K562 (cell line): Measurements from ENCODE around the gene TMEM41A. TPM values are rescaled to one million over a fixed set of nuclear protein-coding genes. Genes with fewer than 3 reads are reported as not detected.

Source experiments
- GATAD2B ChIP-seq: fragments of 450-650 bp; IDR thresholded peaks from 2 replicates; pipeline ENCODE4 v1.6.1; 2017; ENCODE audit warnings: mild to moderate bottlenecking, borderline replicate concordance
- LCOR ChIP-seq: sonication (generic); formaldehyde crosslinking; IDR thresholded peaks from 2 replicates; pipeline ENCODE4 v1.8.0; 2022; ENCODE audit warnings: mild to moderate bottlenecking, missing genetic modification reagents
- MXD1 ChIP-seq: fragments of 250-450 bp; sonication (Bioruptor Pico); IDR thresholded peaks from 2 replicates; pipeline ENCODE4 v1.8.0; 2021; ENCODE audit warnings: borderline replicate concordance, mild to moderate bottlenecking, moderate library complexity; ENCODE audit not compliant: poor library complexity, severe bottlenecking
- SETDB1 ChIP-seq: IDR thresholded peaks from one replicate; pipeline ENCODE4 v1.6.1; 2012; ENCODE audit warnings: low read length, control low read depth, inconsistent platforms
- YY1 ChIP-seq, 3 experiments: IDR thresholded peaks; 2 replicates each; pipeline ENCODE4 v1.6.1; 2011; ENCODE audit warnings: low read length in 2 of 3, mild to moderate bottlenecking in 2 of 3, moderate library complexity in 2 of 3, borderline replicate concordance in 1 of 3, control low read depth in 1 of 3, low read depth in 1 of 3; ENCODE audit not compliant: insufficient read depth in 3 of 3, insufficient replicate concordance in 2 of 3, control insufficient read depth in 1 of 3, insufficient read length in 1 of 3; ENCODE audit errors: extremely low read depth in 1 of 3
- ZBTB9 ChIP-seq: fragments of 450-650 bp; formaldehyde crosslinking; IDR thresholded peaks from 2 replicates; pipeline ENCODE4 v1.4.0; 2020; ENCODE audit warnings: mild to moderate bottlenecking, moderate library complexity
- ZNF174 ChIP-seq: fragments of 250-450 bp; sonication (Bioruptor Pico); IDR thresholded peaks from 2 replicates; pipeline ENCODE4 v1.4.0; 2020; ENCODE audit warnings: mild to moderate bottlenecking
- ZNF280B ChIP-seq: fragments of 250-450 bp; sonication (Bioruptor Pico); IDR thresholded peaks from 2 replicates; pipeline ENCODE4 v1.5.1; 2021; ENCODE audit warnings: mild to moderate bottlenecking
- ZNF695 ChIP-seq: fragments of 450-650 bp; formaldehyde crosslinking; IDR thresholded peaks from 2 replicates; pipeline ENCODE4 v1.4.0; 2020; ENCODE audit warnings: mild to moderate bottlenecking, moderate library complexity
- polyA plus RNA-seq, 8 experiments: library from polyadenylated mRNA; depleted of rRNA in 4 of 8; stranded (reverse) in 5 of 8; unstranded in 3 of 8; fragments of >200 nt; fragmentation: Nextera tagmentation in 2 of 8; fragmentation: Illumina TruSeq in 1 of 8; extraction: Ambion mirVana in 2 of 8; extraction: Trizol in 1 of 8; gene quantifications; 2 replicates each; pipeline versions ENCODE4 v1.2.1 to v1.2.3, GENCODE V29; 2011 to 2014; ENCODE audit warnings: inconsistent platforms in 1 of 8, missing spikeins in 1 of 8
- total RNA-seq, 7 experiments: library from RNA; depleted of rRNA in 6 of 7; stranded (reverse); fragments of >200 nt in 6 of 7; fragmentation: Illumina TruSeq in 2 of 7; extraction: Trizol in 2 of 7; gene quantifications; 2 replicates each; pipeline versions ENCODE4 v1.2.1 to v1.2.3, GENCODE V29; 2011 to 2021; ENCODE audit warnings: low replicate concordance in 1 of 7
- TF ChIP-seq, protein P1 (sequence below): fragments of 450-650 bp; IDR thresholded peaks from 2 replicates; pipeline ENCODE4 v1.6.1; 2016; ENCODE audit warnings: mild to moderate bottlenecking, moderate library complexity

TMEM41A gene
- total and polyA plus RNA-seq, 9 of the 15 experiments (the other 6 are each of a cell fraction or from before 2014, with no cell fraction given), result 22.5 to 65.9 (median 31.5) TPM

GRCh38 chr3:185498503-185499396 is at the start of gene TMEM41A (continued):
- TF ChIP-seq, protein P1, sequence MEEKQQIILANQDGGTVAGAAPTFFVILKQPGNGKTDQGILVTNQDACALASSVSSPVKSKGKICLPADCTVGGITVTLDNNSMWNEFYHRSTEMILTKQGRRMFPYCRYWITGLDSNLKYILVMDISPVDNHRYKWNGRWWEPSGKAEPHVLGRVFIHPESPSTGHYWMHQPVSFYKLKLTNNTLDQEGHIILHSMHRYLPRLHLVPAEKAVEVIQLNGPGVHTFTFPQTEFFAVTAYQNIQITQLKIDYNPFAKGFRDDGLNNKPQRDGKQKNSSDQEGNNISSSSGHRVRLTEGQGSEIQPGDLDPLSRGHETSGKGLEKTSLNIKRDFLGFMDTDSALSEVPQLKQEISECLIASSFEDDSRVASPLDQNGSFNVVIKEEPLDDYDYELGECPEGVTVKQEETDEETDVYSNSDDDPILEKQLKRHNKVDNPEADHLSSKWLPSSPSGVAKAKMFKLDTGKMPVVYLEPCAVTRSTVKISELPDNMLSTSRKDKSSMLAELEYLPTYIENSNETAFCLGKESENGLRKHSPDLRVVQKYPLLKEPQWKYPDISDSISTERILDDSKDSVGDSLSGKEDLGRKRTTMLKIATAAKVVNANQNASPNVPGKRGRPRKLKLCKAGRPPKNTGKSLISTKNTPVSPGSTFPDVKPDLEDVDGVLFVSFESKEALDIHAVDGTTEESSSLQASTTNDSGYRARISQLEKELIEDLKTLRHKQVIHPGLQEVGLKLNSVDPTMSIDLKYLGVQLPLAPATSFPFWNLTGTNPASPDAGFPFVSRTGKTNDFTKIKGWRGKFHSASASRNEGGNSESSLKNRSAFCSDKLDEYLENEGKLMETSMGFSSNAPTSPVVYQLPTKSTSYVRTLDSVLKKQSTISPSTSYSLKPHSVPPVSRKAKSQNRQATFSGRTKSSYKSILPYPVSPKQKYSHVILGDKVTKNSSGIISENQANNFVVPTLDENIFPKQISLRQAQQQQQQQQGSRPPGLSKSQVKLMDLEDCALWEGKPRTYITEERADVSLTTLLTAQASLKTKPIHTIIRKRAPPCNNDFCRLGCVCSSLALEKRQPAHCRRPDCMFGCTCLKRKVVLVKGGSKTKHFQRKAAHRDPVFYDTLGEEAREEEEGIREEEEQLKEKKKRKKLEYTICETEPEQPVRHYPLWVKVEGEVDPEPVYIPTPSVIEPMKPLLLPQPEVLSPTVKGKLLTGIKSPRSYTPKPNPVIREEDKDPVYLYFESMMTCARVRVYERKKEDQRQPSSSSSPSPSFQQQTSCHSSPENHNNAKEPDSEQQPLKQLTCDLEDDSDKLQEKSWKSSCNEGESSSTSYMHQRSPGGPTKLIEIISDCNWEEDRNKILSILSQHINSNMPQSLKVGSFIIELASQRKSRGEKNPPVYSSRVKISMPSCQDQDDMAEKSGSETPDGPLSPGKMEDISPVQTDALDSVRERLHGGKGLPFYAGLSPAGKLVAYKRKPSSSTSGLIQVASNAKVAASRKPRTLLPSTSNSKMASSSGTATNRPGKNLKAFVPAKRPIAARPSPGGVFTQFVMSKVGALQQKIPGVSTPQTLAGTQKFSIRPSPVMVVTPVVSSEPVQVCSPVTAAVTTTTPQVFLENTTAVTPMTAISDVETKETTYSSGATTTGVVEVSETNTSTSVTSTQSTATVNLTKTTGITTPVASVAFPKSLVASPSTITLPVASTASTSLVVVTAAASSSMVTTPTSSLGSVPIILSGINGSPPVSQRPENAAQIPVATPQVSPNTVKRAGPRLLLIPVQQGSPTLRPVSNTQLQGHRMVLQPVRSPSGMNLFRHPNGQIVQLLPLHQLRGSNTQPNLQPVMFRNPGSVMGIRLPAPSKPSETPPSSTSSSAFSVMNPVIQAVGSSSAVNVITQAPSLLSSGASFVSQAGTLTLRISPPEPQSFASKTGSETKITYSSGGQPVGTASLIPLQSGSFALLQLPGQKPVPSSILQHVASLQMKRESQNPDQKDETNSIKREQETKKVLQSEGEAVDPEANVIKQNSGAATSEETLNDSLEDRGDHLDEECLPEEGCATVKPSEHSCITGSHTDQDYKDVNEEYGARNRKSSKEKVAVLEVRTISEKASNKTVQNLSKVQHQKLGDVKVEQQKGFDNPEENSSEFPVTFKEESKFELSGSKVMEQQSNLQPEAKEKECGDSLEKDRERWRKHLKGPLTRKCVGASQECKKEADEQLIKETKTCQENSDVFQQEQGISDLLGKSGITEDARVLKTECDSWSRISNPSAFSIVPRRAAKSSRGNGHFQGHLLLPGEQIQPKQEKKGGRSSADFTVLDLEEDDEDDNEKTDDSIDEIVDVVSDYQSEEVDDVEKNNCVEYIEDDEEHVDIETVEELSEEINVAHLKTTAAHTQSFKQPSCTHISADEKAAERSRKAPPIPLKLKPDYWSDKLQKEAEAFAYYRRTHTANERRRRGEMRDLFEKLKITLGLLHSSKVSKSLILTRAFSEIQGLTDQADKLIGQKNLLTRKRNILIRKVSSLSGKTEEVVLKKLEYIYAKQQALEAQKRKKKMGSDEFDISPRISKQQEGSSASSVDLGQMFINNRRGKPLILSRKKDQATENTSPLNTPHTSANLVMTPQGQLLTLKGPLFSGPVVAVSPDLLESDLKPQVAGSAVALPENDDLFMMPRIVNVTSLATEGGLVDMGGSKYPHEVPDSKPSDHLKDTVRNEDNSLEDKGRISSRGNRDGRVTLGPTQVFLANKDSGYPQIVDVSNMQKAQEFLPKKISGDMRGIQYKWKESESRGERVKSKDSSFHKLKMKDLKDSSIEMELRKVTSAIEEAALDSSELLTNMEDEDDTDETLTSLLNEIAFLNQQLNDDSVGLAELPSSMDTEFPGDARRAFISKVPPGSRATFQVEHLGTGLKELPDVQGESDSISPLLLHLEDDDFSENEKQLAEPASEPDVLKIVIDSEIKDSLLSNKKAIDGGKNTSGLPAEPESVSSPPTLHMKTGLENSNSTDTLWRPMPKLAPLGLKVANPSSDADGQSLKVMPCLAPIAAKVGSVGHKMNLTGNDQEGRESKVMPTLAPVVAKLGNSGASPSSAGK, result peak; percentile 75
- TF ChIP-seq ZBTB9 (CRISPR knock-in tag), result peak; percentile 31; the same call in 1 of the 2 replicates
- TF ChIP-seq ZNF695 (CRISPR knock-in tag), result no peak
- TF ChIP-seq ZNF174, result no peak
- no peak for TF ChIP-seq ZNF280B (CRISPR knock-in tag)
- TF ChIP-seq LCOR (CRISPR knock-in tag), result peak; percentile 91
- TF ChIP-seq GATAD2B, result 0 out of 2 replicates have a peak, but pooled peaks have one; percentile 40
- TF ChIP-seq MXD1 (CRISPR knock-in tag), result peak; percentile 13
- no peak for TF ChIP-seq SETDB1
- TF ChIP-seq YY1 (IDR thresholded peaks at IDR 0.05; ENCODE audit: borderline replicate concordance in 1 of 3, control insufficient read depth in 1 of 3, extremely low read depth in 1 of 3, insufficient read depth in 3 of 3, insufficient read length in 1 of 3, insufficient replicate concordance in 2 of 3, low read depth in 1 of 3, low read length in 2 of 3), result peak in 2 of 3 experiments; percentile 81 to 87
